Astrocyte (in vitro differentiated cells and primary cell): ENCODE measurements around the gene DNAJC24.

ENCODE experiments used
- EZH2 ChIP-seq: IDR thresholded peaks from 2 replicates; pipeline ENCODE4 v1.6.1; 2012; ENCODE audit warnings: mild to moderate bottlenecking, low read length, inconsistent platforms; ENCODE audit not compliant: insufficient read depth
- TF ChIP-seq, protein P1 (sequence below): IDR thresholded peaks from 2 replicates; pipeline ENCODE4 v1.5.1; 2011; ENCODE audit warnings: low read depth, mild to moderate bottlenecking, inconsistent platforms, low read length, moderate library complexity; ENCODE audit not compliant: insufficient read depth

DNA sequence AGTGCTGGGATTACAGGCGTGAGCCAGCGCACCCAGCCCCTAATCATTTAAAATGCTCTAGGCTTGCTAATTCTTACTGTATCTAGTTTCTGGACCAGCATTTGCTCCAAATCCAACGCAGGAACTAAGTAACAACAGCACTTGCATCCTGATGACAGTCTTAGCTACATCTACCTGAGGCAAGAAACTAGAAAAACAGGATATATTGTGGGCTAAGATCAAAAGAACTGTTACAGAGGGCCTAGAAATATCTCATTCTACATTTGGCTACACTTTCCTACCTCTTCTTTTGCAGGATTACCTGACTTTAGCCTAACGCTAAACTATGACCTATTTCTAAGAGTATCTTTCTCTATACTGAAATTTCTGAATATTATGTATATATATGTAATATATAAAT lies 7.9 kb upstream of the DNAJC24 start:
- TF ChIP-seq, protein P1, sequence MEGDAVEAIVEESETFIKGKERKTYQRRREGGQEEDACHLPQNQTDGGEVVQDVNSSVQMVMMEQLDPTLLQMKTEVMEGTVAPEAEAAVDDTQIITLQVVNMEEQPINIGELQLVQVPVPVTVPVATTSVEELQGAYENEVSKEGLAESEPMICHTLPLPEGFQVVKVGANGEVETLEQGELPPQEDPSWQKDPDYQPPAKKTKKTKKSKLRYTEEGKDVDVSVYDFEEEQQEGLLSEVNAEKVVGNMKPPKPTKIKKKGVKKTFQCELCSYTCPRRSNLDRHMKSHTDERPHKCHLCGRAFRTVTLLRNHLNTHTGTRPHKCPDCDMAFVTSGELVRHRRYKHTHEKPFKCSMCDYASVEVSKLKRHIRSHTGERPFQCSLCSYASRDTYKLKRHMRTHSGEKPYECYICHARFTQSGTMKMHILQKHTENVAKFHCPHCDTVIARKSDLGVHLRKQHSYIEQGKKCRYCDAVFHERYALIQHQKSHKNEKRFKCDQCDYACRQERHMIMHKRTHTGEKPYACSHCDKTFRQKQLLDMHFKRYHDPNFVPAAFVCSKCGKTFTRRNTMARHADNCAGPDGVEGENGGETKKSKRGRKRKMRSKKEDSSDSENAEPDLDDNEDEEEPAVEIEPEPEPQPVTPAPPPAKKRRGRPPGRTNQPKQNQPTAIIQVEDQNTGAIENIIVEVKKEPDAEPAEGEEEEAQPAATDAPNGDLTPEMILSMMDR = no peak
- no peak for TF ChIP-seq EZH2
